IPS-NIHi7 (cell line): ENCODE data around the gene MLF2.

Experiments used
- DNase-seq: peaks from one replicate; pipeline ENCODE4 v3.0.0; 2012; ENCODE audit warnings: mixed read lengths; ENCODE audit errors: extremely low spot score

MLF2 gene, protein sequence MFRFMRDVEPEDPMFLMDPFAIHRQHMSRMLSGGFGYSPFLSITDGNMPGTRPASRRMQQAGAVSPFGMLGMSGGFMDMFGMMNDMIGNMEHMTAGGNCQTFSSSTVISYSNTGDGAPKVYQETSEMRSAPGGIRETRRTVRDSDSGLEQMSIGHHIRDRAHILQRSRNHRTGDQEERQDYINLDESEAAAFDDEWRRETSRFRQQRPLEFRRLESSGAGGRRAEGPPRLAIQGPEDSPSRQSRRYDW

GRCh38 chr12:6752921-6753771 lies at the start of gene MLF2:
MLF2 (minus strand) TSS chr12:6753141; CDS start chr12:6752334, 807 bp downstream.
- DNase-seq: peak; percentile 97

DNA sequence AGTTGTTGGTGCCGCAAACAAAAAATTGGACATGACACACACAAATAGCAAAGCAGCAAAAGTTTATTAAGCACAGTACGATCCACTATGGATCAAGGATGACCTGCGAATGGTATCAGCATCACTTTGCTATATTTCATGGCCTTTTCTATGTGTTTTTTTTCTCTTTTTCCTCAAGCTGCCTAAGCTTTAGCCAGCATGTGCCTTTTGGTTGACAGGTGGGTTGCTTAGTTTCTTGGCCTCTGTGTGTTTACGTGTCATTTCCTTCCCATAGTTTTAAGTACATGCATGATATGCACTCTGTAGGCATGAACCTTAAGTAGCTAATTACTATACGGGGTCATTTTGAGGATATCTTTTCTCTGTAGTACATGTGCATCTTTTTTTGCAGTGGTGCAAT lies 46.2 kb upstream of the MLF2 start:
- no peak for DNase-seq

GRCh38 chr12:6796576-6796975 lies 43.6 kb upstream of the MLF2 start:
- DNase-seq: no peak

DNA sequence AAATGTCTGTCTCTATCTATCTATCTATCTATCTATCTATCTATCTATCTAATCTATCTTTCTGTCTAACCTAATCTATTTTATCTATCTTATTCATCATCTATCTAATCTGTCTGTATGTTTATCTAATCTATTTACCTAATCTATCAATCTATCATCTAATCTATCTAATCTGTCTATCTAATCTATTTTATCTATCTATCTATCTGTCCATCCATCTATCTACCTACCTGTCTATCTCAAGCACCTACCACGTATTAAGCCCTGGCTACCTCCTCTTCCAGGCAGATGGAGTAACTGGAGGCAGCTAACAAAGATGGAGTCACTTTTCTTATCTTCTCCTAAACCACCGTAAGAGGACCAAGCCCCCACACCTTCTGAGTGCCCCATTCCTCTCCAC lies 42.1 kb upstream of the MLF2 start:
- no peak for DNase-seq

- no peak for DNase-seq
Observed at GRCh38 chr12:6792522-6793201, 39.7 kb upstream of the MLF2 start.

GRCh38 chr12:6791931-6792520 lies 39.1 kb upstream of the MLF2 start:
- no peak for DNase-seq

GRCh38 chr12:6790496-6791150 lies 37.7 kb upstream of the MLF2 start:
- no peak for DNase-seq

- no peak for DNase-seq
Observed at GRCh38 chr12:6788972-6789924, 36.3 kb upstream of the MLF2 start, which contains the start of gene CD4. CD4 (plus strand) TSS chr12:6789528; CDS start chr12:6800139, 10,611 bp downstream.

- no peak for DNase-seq
Observed at GRCh38 chr12:6787309-6787708, 34.4 kb upstream of the MLF2 start.

GRCh38 chr12:6786416-6787094 lies 33.6 kb upstream of the MLF2 start:
- DNase-seq: no peak

- DNase-seq: no peak
Observed at GRCh38 chr12:6784761-6785160, 31.8 kb upstream of the MLF2 start.

DNA sequence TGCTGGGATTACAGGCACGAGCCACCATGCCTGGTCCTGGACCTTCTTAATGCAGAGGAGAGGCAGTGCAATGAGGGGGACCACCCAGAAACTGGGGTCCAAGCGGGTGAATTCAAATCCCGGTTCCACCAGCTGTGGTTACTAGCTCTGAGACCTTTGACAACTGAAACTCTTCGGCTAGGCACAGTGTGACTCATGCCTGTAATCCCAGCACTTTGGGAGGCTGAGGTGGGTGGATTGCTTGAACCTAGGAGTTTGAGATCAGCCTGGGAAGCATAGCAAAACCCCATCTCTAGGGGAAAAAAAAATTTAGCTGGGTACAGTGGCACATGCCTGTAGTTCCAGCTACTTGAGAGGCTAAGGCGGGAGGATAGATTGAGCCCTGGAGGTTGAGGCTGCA lies 31.4 kb upstream of the MLF2 start:
- no peak for DNase-seq

DNA sequence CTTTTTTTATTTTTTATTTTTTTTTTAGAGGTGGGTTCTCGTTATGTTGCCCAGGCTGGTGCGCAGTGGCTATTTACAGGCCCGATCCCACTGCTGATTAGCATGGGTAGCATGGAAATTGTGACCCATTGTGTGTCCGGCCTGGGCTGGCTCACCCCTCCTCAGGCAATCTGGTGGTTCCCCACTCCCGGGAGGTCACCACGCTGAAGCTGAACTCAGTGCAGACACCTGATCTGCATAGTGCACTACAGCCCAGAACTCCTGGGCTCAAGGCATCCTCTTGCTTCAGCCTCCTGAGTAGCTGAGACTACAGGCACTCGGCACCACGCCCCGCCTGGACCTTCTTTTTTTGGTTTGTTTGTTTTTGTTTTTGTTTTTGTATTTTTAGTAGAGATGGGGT lies 30.9 kb upstream of the MLF2 start:
- no peak for DNase-seq

GRCh38 chr12:6782850-6783566 lies 30.1 kb upstream of the MLF2 start:
- no peak for DNase-seq

DNA sequence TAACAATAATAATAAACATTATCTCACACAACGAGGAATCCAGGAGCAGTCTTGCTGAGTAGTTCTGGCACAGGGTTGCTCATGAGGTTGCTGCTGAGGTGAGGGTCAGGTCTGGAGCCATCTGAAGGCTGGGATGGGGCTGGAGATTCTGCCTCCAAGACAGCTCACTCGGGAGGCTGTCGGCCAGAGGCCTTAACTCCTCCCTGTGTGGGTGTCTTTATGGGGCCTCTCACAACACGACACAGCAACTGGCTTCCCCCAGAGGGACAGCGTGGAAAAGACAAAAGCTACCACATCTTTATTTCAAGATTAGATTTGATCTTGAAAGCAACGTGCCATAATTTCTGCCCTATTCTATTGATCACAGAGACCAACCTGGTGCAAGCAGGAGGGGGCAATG lies 29.2 kb upstream of the MLF2 start:
- DNase-seq: no peak

- no peak for DNase-seq
Observed at GRCh38 chr12:6780573-6780972, 27.6 kb upstream of the MLF2 start.

GRCh38 chr12:6779708-6780432 lies 26.9 kb upstream of the MLF2 start:
- no peak for DNase-seq
